IMR-90 (cell line): Measurements from ENCODE around the gene TRIM36. TPM values are rescaled to one million over a fixed set of nuclear protein-coding genes. Genes with fewer than 3 reads are reported as not detected.

ENCODE experiments used
- ATAC-seq: fragments of 200-7000 bp; cut with Tn5 transposase; 2 replicates; pipeline ENCODE4 v1.9.1; 2020; ENCODE audit warnings: low read depth, mild to moderate bottlenecking, moderate library complexity
- BruUV-seq: library from RNA; stranded (reverse); fragments of 400-500 nt; replicated peaks from 2 replicates; lab custom pipeline; 2021; lab: Mats Ljungman, UMichigan
- CTCF ChIA-PET: fragments of 300-600 bp; formaldehyde crosslinking; extraction: SDS; loops from one replicate; lab custom pipeline; 2021; ENCODE audit warnings: antibody characterized with exemption; lab: Yijun Ruan, JAX
- POLR2A ChIA-PET: fragments of 300-600 bp; sonication (Branson Sonifier 250); formaldehyde crosslinking; loops from one replicate; lab custom pipeline; 2022; ENCODE audit warnings: antibody characterized with exemption; ENCODE audit not compliant: unreplicated experiment; lab: Charles Lee
- DNase-seq: peaks from one replicate; pipeline ENCODE4 v3.0.0; 2013
- H2AFZ ChIP-seq: replicated peaks from 2 replicates; pipeline ENCODE3; 2013; ENCODE audit warnings: low read length, mild to moderate bottlenecking; ENCODE audit not compliant: poor library complexity
- H2AK5ac ChIP-seq: 2 replicates; pipeline ENCODE4 v1.6.1; 2013; ENCODE audit warnings: low read depth, low read length, inconsistent platforms
- H2AK9ac ChIP-seq: replicated peaks from 2 replicates; pipeline ENCODE3; 2013; ENCODE audit warnings: mild to moderate bottlenecking, low read depth, low read length, moderate library complexity; ENCODE audit not compliant: poor library complexity
- H2BK120ac ChIP-seq: 2 replicates; pipeline ENCODE4 v1.6.1; 2013; ENCODE audit warnings: low read depth, low read length, inconsistent platforms
- H2BK15ac ChIP-seq: 3 replicates; pipeline ENCODE4 v1.6.1; 2013; ENCODE audit warnings: low read depth, low read length, inconsistent platforms
- H2BK20ac ChIP-seq: 2 replicates; pipeline ENCODE4 v1.6.1; 2013; ENCODE audit warnings: low read depth, mild to moderate bottlenecking, inconsistent platforms, low read length, moderate library complexity
- H2BK5ac ChIP-seq: 2 replicates; pipeline ENCODE4 v1.6.1; 2013; ENCODE audit warnings: mild to moderate bottlenecking, low read depth, low read length, inconsistent platforms; ENCODE audit not compliant: poor library complexity, severe bottlenecking
- H3K14ac ChIP-seq: replicated peaks from 2 replicates; pipeline ENCODE4 v1.6.1; 2013; ENCODE audit warnings: low read depth, low read length, inconsistent platforms
- H3K18ac ChIP-seq: 2 replicates; pipeline ENCODE4 v1.6.1; 2013; ENCODE audit warnings: low read depth, low read length, control low read depth
- H3K23ac ChIP-seq: 2 replicates; pipeline ENCODE4 v1.6.1; 2013; ENCODE audit warnings: low read depth, low read length, inconsistent platforms
- H3K27ac ChIP-seq: 2 replicates; pipeline ENCODE4 v1.5.1; 2013; ENCODE audit warnings: mild to moderate bottlenecking, control low read depth, low read length; ENCODE audit not compliant: insufficient read depth
- H3K27me3 ChIP-seq: 2 replicates; pipeline ENCODE4 v1.6.1; 2013; ENCODE audit warnings: low read length; ENCODE audit not compliant: control insufficient read depth, insufficient read depth
- H3K36me3 ChIP-seq: 2 replicates; pipeline ENCODE4 v1.6.1; 2013; ENCODE audit warnings: low read length, mixed read lengths; ENCODE audit not compliant: control insufficient read depth, insufficient read depth
- H3K4ac ChIP-seq: 2 replicates; pipeline ENCODE4 v1.6.1; 2013; ENCODE audit warnings: low read depth, low read length, inconsistent platforms
- H3K4me1 ChIP-seq: 2 replicates; pipeline ENCODE4 v1.6.1; 2013; ENCODE audit warnings: low read length, mixed read lengths; ENCODE audit not compliant: control insufficient read depth, insufficient read depth
- H3K4me2 ChIP-seq: 2 replicates; pipeline ENCODE4 v1.6.1; 2013; ENCODE audit warnings: low read depth, mild to moderate bottlenecking, control low read depth, low read length, moderate library complexity
- H3K4me3 ChIP-seq: 2 replicates; pipeline ENCODE4 v1.5.1; 2013; ENCODE audit warnings: low read depth, mild to moderate bottlenecking, control low read depth, low read length, moderate library complexity; ENCODE audit not compliant: insufficient read depth
- H3K56ac ChIP-seq: 2 replicates; pipeline ENCODE4 v1.6.1; 2013; ENCODE audit warnings: low read length, inconsistent platforms; ENCODE audit not compliant: insufficient read depth; ENCODE audit errors: extremely low read depth
- H3K79me1 ChIP-seq, 2 experiments: 2 replicates each; pipeline ENCODE4 v1.6.1; 2013; ENCODE audit warnings: low read length in 2 of 2, inconsistent platforms in 1 of 2, low read depth in 1 of 2
- H3K9ac ChIP-seq: 2 replicates; pipeline ENCODE4 v1.6.1; 2013; ENCODE audit warnings: low read depth, low read length, control low read depth
- H3K9me1 ChIP-seq: 2 replicates; pipeline ENCODE4 v1.6.1; 2013; ENCODE audit warnings: low read length, inconsistent platforms; ENCODE audit not compliant: insufficient read depth
- H3K9me3 ChIP-seq: 2 replicates; pipeline ENCODE4 v1.6.1; 2013; ENCODE audit warnings: low read length; ENCODE audit not compliant: control insufficient read depth, insufficient read depth
- H4K20me1 ChIP-seq: 2 replicates; pipeline ENCODE4 v1.6.1; 2013; ENCODE audit warnings: low read length, inconsistent platforms; ENCODE audit not compliant: insufficient read depth
- H4K5ac ChIP-seq: 2 replicates; pipeline ENCODE4 v1.6.1; 2013; ENCODE audit warnings: mild to moderate bottlenecking, low read depth, low read length, control low read depth
- H4K8ac ChIP-seq, 2 experiments: 2 replicates each; pipeline ENCODE4 v1.6.1; 2013; ENCODE audit warnings: low read depth in 2 of 2, low read length in 2 of 2, control low read depth in 1 of 2, inconsistent platforms in 1 of 2
- H4K91ac ChIP-seq: 2 replicates; pipeline ENCODE4 v1.6.1; 2013; ENCODE audit warnings: low read depth, low read length, inconsistent platforms; ENCODE audit not compliant: insufficient read depth
- BHLHE40 ChIP-seq: fragments of 150-350 bp; IDR thresholded peaks from 2 replicates; pipeline ENCODE4 v1.6.1; 2016; ENCODE audit warnings: mild to moderate bottlenecking, low read depth, low read length
- CEBPB ChIP-seq: IDR thresholded peaks from 2 replicates; pipeline ENCODE4 v1.6.1; 2012; ENCODE audit warnings: low read depth, low read length, improper control_type of control experiment
- CHD1 ChIP-seq: IDR thresholded peaks from 2 replicates; pipeline ENCODE4 v1.6.1; 2012; ENCODE audit warnings: low read depth, low read length, improper control_type of control experiment
- MAFK ChIP-seq: IDR thresholded peaks from 2 replicates; pipeline ENCODE4 v1.6.1; 2012; ENCODE audit warnings: low read depth, low read length, improper control_type of control experiment
- NFE2L2 ChIP-seq: fragments of 150-350 bp; IDR thresholded peaks from 2 replicates; pipeline ENCODE4 v1.6.1; 2016; ENCODE audit warnings: low read depth, mild to moderate bottlenecking, low read length
- RAD21 ChIP-seq: IDR thresholded peaks from 2 replicates; pipeline ENCODE4 v1.6.1; 2012; ENCODE audit warnings: low read length, improper control_type of control experiment
- RCOR1 ChIP-seq: IDR thresholded peaks from 2 replicates; pipeline ENCODE4 v1.6.1; 2012; ENCODE audit warnings: mild to moderate bottlenecking, low read length, improper control_type of control experiment; ENCODE audit not compliant: insufficient replicate concordance
- RFX5 ChIP-seq: IDR thresholded peaks from 2 replicates; pipeline ENCODE4 v1.8.0; 2012; ENCODE audit warnings: low read depth, mild to moderate bottlenecking, low read length, moderate library complexity
- USF2 ChIP-seq: fragments of 150-350 bp; IDR thresholded peaks from 2 replicates; pipeline ENCODE4 v1.6.1; 2017; ENCODE audit warnings: mild to moderate bottlenecking, antibody characterized with exemption, low read length, low read depth
- WGBS, 2 experiments: methylation state at CpG; one replicate each; pipeline versions ENCODE4 v1.1.5 to v1.1.7; 2013; ENCODE audit warnings: missing lambda C conversion rate in 2 of 2; ENCODE audit not compliant: insufficient read length in 1 of 2; ENCODE audit errors: extremely low coverage in 2 of 2; 5-methylcytosine and 5-hydroxymethylcytosine counted together
- dilution Hi-C: fragments of 300-500 bp; cut with HindIII; formaldehyde crosslinking; loops from one replicate; pipeline ENCODE4 v1.14.3; 2018; ENCODE audit warnings: low sequenced_read_pairs; ENCODE audit not compliant: unreplicated experiment
- in situ Hi-C: fragments of 300-500 bp; cut with MboI; formaldehyde crosslinking; loops from 3 replicates; pipeline ENCODE4 v1.14.3; 2019; ENCODE audit warnings: low sequenced_read_pairs, inconsistent platforms, mixed read lengths
- intact Hi-C: fragments of 100-400 bp; cut with micrococcal nuclease; formaldehyde crosslinking; loops from 2 replicates; pipeline ENCODE4 v1.10.0; 2022
- polyA plus RNA-seq, 3 experiments: library from polyadenylated mRNA; depleted of rRNA; stranded (reverse); fragments of >200 nt; gene quantifications; 2 replicates each; pipeline ENCODE4 v1.2.3, GENCODE V29; 2012; ENCODE audit warnings: low replicate concordance in 1 of 3
- total RNA-seq: library from RNA; depleted of rRNA; stranded (reverse); fragments of >200 nt; gene quantifications from 2 replicates; pipeline ENCODE4 v1.2.3, GENCODE V29; 2012
- TF ChIP-seq, protein P1 (sequence below): conservative IDR thresholded peaks from 2 replicates; pipeline ENCODE4 v1.5.1; 2012; ENCODE audit warnings: mild to moderate bottlenecking, low read depth, low read length, improper control_type of control experiment
- TF ChIP-seq, protein P2 (sequence below): fragments of 150-350 bp; IDR thresholded peaks from 2 replicates; pipeline ENCODE4 v1.6.1; 2016; ENCODE audit warnings: low read depth, mild to moderate bottlenecking, low read length, moderate library complexity, borderline replicate concordance

Gene TRIM36
- total and polyA plus RNA-seq, 2 of the 4 experiments (the other 2 are of a cell fraction) = 0.10 to 0.18 TPM

GRCh38 chr5:115165790-115166189, 3.9 kb downstream of the TRIM36 start:
- 59% methylated on average over 3 of the region's 5 CpGs; no CpG with 5 or more reads in 1 of the 2 experiments for WGBS, 2 experiments
- Histone ChIP-seq H3K56ac (no peak overlapping the region), H2BK5ac (no peak overlapping the region), H3K9me3 (peaks cover 8% of the 10 kb centered on the region; the same call in 1 of the 2 replicates), H3K18ac (no peak overlapping the region), H2BK120ac (no peak overlapping the region), H4K8ac (no peak overlapping the region), H2AFZ (no peak overlapping the region), H2BK15ac (no peak overlapping the region), H3K36me3 (no peaks in the 10 kb centered on the region), H3K4me2 (no peak overlapping the region), H3K23ac (no peak overlapping the region), H3K4me1 (peaks cover 4% of the 10 kb centered on the region; the same call in 1 of the 2 replicates), H3K4me3 (no peak overlapping the region), H3K27me3 (peaks cover 28% of the 10 kb centered on the region), H2BK20ac (no peak overlapping the region), H3K79me1 (no peaks in the 10 kb centered on the region), H3K4ac (no peak overlapping the region), H3K9me1 (no peaks in the 10 kb centered on the region), H4K5ac (no peak overlapping the region), H3K14ac (no peak overlapping the region), H4K20me1 (no peaks in the 10 kb centered on the region), H3K9ac (no peak overlapping the region), H2AK9ac (no peak overlapping the region), H4K91ac (no peak overlapping the region), H3K27ac (no peak overlapping the region), H2AK5ac (no peak overlapping the region)
- ChIA-PET POLR2A (no interaction called here), CTCF (no interaction called here)
- no TSS peak for BruUV-seq
- in situ Hi-C loops (no loop called here), intact Hi-C loops (no loop called here), dilution Hi-C loops (no loop called here)
- TF ChIP-seq CHD1 = no peak
- TF ChIP-seq NFE2L2 = no peak
- TF ChIP-seq USF2 = no peak
- TF ChIP-seq, protein P1, sequence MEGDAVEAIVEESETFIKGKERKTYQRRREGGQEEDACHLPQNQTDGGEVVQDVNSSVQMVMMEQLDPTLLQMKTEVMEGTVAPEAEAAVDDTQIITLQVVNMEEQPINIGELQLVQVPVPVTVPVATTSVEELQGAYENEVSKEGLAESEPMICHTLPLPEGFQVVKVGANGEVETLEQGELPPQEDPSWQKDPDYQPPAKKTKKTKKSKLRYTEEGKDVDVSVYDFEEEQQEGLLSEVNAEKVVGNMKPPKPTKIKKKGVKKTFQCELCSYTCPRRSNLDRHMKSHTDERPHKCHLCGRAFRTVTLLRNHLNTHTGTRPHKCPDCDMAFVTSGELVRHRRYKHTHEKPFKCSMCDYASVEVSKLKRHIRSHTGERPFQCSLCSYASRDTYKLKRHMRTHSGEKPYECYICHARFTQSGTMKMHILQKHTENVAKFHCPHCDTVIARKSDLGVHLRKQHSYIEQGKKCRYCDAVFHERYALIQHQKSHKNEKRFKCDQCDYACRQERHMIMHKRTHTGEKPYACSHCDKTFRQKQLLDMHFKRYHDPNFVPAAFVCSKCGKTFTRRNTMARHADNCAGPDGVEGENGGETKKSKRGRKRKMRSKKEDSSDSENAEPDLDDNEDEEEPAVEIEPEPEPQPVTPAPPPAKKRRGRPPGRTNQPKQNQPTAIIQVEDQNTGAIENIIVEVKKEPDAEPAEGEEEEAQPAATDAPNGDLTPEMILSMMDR = no peak
- TF ChIP-seq RFX5 = no peak
- TF ChIP-seq MAFK = no peak
- no peak for TF ChIP-seq RCOR1
- TF ChIP-seq, protein P2, sequence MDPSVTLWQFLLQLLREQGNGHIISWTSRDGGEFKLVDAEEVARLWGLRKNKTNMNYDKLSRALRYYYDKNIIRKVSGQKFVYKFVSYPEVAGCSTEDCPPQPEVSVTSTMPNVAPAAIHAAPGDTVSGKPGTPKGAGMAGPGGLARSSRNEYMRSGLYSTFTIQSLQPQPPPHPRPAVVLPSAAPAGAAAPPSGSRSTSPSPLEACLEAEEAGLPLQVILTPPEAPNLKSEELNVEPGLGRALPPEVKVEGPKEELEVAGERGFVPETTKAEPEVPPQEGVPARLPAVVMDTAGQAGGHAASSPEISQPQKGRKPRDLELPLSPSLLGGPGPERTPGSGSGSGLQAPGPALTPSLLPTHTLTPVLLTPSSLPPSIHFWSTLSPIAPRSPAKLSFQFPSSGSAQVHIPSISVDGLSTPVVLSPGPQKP = no peak
- no peak for TF ChIP-seq CEBPB
- TF ChIP-seq RAD21 = no peak
- TF ChIP-seq BHLHE40 = no peak
- ATAC-seq = no peak
- no peak for DNase-seq
